ENCODE results near the gene CXCL16.

GRCh38 chr17:4719146-4719545, 20.6 kb downstream of the CXCL16 start:
- TF ChIP-seq YY1 (IDR thresholded peaks at IDR 0.05; ENCODE audit: extremely low read depth, insufficient replicate concordance, low read depth, low read length) (no peak), MAX (IDR thresholded peaks at IDR 0.05) (no peak), EZH2 (IDR thresholded peaks at IDR 0.05) (no peak), CTCF (IDR thresholded peaks at IDR 0.05 in 2 of 3, conservative IDR thresholded peaks at IDR 0.05 in 1 of 3; ENCODE audit: borderline replicate concordance in 1 of 3, insufficient read depth in 1 of 3, low read depth in 2 of 3, low read length in 2 of 3) (no peak), ATF3 (IDR thresholded peaks at IDR 0.05) (no peak), SIN3A (IDR thresholded peaks at IDR 0.05; ENCODE audit: low read depth) (no peak)
